ES-I3 (cell line): Measurements from ENCODE around the gene ZNF668.
A peak's percentile ranks its signal among the peaks of the same experiment; 100 is the strongest.
"Not testable (repeated sequence)": the region's sequence is repeated elsewhere in the genome, so short reads cannot be mapped to it uniquely, and the experiment has no call there.

Experiments used
- H3K36me3 ChIP-seq: 2 replicates; pipeline ENCODE4 v1.6.1; 2013; ENCODE audit warnings: mild to moderate bottlenecking, low read length, control low read depth, moderate library complexity; ENCODE audit not compliant: insufficient read depth
- H3K4me1 ChIP-seq: 2 replicates; pipeline ENCODE4 v1.6.1; 2013; ENCODE audit warnings: mild to moderate bottlenecking, control low read depth, low read length; ENCODE audit not compliant: insufficient read depth
- H3K9ac ChIP-seq: 2 replicates; pipeline ENCODE4 v1.6.1; 2013; ENCODE audit warnings: low read depth, mild to moderate bottlenecking, low read length, moderate library complexity
- H3K9me3 ChIP-seq: 2 replicates; pipeline ENCODE4 v1.6.1; 2013; ENCODE audit warnings: mild to moderate bottlenecking, low read length, moderate library complexity; ENCODE audit not compliant: control insufficient read depth, insufficient read depth

The ZNF668 gene

DNA sequence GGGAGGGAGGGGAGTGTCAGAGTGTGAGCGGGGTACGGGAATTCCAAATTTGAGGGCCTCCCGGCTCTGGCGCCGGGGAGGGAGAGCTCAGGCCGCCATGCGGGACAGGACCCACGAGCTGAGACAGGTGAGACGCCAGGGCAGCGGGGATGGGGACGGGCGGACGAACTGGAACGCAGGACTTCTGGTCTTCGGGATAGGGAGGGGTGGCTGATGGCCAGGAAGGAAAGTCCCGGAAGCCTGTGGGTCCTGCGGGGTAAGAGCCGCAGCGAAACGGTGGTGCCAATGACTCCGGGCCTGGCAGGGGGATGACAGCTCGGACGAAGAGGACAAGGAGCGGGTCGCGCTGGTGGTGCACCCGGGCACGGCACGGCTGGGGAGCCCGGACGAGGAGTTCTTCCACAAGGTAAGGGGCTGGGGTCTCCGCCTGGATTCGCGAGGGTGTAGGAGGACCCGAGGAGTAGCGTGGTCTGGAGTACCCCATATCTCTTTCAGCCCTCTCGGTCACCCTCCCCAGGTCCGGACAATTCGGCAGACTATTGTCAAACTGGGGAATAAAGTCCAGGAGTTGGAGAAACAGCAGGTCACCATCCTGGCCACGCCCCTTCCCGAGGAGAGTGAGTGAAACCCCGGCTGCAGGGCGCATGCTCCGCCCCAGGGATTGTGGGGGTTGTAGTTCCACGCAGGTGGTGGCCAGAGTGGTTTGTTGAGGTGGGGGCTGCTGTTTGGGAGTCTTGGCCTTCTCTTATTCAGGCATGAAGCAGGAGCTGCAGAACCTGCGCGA lies 40.1 kb downstream of the ZNF668 start:
- H3K4me1 ChIP-seq = no peaks in the 10 kb centered on the region
- H3K36me3 ChIP-seq = no peaks in the 10 kb centered on the region
- H3K9me3 ChIP-seq = no peaks in the 10 kb centered on the region
- H3K9ac ChIP-seq = peak overlapping the region; percentile 79

DNA sequence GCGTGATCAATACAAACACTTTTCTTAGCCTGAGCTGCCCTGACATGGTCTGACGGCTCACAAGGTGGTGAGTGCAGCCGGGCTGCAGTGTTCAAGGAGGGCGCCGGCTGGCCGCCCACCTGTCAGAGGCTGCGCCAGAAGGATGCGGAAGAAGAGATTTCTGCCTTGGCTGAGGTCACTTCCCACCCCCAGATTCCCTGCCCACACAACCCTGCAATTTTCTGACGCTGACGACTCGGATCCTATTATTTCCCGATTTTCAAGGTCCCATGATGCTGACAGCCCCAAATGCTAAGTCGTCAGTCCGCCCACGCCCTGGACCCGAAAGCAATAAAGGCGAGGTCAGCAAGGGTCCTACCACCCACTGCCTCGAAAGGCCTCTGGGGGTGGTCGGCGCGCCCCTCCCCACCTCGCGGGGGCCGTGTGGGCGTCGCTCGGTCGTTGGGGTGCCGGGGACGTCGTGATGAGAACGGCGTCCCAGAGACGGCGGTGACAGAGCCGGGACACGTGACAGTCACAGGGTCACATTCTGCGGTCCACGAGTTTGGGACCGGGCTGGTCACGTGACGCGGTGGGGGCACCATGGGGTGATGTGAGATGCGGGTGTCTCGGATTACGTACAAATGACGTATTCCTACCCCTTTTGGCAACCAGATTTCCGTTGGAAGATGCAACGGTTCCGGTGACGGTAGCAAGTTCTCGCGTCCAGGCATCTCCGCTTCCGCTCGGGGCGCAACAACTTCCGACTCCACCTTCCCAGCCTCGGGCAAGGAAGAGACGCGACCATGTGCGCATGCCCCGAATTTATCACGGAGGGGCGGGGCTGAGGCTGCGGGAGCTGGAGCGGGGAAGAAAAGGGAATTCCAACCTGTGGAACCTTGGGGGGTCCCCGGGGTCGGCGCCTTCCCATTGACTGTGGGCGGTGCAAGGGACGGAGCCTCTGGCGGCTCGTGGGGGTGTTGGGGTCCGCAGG lies 41.0 kb downstream of the ZNF668 start, which contains the start of gene STX4:
TSS of gene STX4 (plus strand) at position 823 of the 973 bp plus-strand sequence. CDS start 248 bp downstream, outside the sequence.
- Histone ChIP-seq H3K9ac (peak within 1 kb of the TSS; percentile 79), H3K36me3 (no peaks in the 10 kb centered on the region), H3K9me3 (no peaks in the 10 kb centered on the region), H3K4me1 (no peaks in the 10 kb centered on the region)

DNA sequence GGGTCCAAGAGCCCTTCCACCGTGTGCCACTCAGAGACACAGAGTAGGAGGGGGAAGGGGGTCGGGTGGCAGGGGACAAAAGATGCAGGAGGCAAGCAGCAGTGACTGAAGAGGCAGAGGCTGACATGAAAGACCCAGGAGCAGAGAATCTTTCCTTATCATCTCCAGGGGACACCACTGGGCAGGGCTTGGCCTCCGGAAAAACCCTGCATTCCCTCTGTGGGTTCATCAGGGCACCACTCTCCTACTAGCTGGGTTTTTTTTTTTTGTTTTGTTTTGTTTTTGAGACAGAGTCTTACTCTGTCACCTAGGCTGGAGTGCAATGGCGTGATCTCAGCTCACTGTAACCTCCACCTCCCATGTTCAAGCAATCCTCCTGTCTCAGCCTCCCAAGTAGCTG lies 42.8 kb downstream of the ZNF668 start:
- Histone ChIP-seq H3K9me3 (no peaks in the 10 kb centered on the region), H3K4me1 (no peaks in the 10 kb centered on the region), H3K36me3 (no peaks in the 10 kb centered on the region), H3K9ac (no peak overlapping the region)

DNA sequence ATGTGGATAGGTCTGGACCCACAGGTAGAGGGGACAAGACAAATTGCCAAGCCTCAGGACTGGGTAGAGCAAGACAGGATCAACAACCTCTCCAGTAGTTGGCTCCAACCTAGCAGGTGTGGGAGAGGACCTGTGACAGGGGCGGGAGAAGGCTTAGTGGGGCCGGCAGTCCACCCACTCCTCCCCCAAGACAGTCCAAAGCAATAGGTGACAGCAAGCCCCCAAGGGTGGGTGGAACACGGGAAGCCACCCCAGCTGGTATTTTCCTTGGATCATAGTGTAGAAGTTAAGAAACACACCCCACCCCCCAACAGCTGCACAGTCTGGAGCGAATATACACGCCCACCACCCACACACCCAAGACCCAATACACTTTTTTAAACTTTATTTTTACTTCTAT lies 44.8 kb downstream of the ZNF668 start:
- Histone ChIP-seq H3K9ac (no peak overlapping the region), H3K36me3 (no peaks in the 10 kb centered on the region), H3K4me1 (0 out of 2 replicates have a peak, but pooled peaks cover 5% of the 10 kb centered on the region), H3K9me3 (no peaks in the 10 kb centered on the region)

DNA sequence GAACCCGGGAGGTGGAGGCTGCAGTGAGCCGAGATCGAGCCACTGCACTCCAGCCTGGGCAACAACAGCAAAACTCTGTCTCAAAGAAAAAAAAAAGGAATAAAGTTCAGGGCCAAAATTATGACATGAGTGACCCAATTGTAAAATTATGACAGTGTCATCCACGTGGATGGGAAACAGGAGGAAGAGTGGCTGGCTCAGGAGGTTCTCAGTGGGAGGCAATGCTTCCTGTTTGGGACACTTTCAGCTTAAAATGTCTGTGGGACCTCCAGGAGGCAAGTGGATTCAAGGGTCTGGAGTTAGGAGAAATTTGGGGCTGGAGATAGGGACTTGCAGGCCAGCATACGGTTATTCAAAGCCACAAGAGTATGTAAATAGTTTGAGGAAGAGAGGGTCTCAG lies 48.7 kb downstream of the ZNF668 start:
- H3K36me3 ChIP-seq = no peaks in the 10 kb centered on the region
- 0 out of 2 replicates have a peak, but pooled peaks cover 5% of the 10 kb centered on the region for H3K4me1 ChIP-seq
- H3K9me3 ChIP-seq = no peaks in the 10 kb centered on the region
- no peak overlapping the region for H3K9ac ChIP-seq

DNA sequence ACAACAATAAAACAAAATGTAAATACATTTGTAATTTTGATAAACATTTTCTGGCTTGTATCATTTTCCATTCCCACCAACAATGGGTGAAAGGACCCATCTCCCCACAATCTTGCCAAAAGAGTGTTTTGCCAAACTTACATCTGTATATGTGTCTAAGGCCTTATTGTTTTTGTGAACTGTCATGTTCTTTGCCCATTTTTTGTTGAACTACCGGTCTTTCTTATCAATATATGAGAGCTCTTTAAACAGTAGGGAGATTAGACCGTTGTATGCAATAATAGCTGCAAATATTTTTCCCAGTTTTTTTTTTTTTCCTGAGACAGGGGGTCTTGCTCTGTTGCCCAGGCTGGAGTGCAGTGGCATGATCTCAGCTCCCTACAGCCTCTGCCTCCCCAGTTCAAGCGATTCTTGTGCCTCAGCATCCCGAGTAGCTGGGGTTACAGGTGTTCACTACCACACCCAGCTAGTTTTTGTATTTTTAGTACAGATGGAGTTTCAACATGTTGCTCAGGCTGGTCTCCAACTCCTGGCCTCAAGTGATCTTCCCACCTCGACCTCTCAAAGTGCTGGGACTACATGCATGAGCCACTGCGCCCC lies 50.3 kb downstream of the ZNF668 start:
- H3K36me3 ChIP-seq = no peaks in the 10 kb centered on the region
- H3K9me3 ChIP-seq = no peaks in the 10 kb centered on the region
- 0 out of 2 replicates have a peak, but pooled peaks cover 5% of the 10 kb centered on the region for H3K4me1 ChIP-seq
- H3K9ac ChIP-seq = no peak overlapping the region

DNA sequence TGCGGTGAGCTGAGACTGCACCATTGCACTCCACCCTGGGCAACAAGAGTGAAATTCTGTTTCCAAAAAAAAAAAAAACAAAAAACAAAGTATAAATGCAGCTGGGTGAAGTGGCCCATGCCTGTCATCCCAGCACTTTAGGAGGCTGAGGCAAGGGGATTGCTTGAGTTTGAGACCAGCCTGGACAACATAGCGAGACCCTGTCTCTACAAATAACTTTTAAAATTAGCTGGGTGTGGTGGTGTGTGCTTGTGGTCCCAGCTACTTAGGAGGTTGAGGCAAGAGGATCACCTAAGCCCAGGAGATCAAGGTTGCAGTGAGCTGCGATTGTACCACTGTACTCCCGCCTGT lies 50.8 kb downstream of the ZNF668 start:
- H3K9ac ChIP-seq = no peak overlapping the region
- 0 out of 2 replicates have a peak, but pooled peaks cover 5% of the 10 kb centered on the region for H3K4me1 ChIP-seq
- H3K36me3 ChIP-seq = no peaks in the 10 kb centered on the region
- H3K9me3 ChIP-seq = no peaks in the 10 kb centered on the region

DNA sequence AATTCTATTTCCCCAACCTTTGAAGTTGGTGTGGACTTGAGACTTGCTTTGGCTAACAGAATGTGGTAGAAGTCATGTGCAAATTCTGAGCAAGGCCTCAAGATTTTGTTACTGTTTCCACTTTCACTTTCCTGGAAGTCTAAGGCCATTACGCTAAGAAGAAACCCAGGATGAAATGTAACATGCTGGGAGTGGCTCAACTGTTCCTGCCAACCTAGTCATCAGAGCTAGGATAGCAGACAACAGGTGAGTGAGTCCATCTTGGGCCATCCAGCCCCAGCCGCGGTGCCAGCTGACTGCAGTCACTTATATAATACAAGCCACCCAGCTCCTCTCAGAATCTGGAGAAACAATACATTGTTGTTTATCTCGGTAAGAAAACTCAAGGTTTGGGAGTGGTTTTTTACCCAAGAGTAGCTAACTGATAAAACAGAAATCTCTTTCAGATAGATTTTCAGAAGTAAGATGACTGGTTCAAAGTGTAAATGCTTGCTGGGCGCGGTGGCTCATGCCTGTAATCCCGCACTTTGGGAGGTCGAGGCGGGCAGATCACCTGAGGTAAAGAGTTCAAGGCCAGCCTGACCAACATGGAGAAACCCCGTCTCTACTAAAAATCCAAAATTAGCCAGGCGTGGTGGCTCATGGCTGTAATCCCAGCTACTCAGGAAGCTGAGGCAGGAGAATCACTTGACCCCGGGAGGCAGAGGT lies 51.3 kb downstream of the ZNF668 start:
- Histone ChIP-seq H3K36me3 (no peaks in the 10 kb centered on the region), H3K9me3 (no peaks in the 10 kb centered on the region), H3K9ac (no peak overlapping the region), H3K4me1 (0 out of 2 replicates have a peak, but pooled peaks cover 5% of the 10 kb centered on the region)

DNA sequence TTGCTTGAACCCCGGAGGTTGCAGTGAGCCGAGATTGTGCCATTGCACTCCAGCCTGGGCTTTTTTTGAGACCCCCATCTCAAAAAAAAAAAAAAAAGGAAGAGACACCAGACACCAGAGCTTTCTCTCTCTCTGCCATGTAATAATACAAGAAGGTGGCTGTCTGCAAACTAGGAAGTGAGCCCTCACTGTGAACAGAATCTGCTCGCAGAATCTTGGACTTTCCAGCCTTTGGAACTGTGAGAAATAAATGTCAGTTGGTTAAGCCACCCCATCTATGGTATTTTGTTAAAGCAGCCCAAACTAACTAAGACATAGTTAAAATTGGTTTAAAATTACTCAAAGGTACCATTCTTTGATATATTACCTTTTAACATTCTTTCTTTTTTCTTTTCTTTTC lies 53.5 kb downstream of the ZNF668 start:
- H3K9me3 ChIP-seq = no peaks in the 10 kb centered on the region
- no peaks in the 10 kb centered on the region for H3K36me3 ChIP-seq
- H3K4me1 ChIP-seq = peaks cover 2% of the 10 kb centered on the region; the same call in 1 of the 2 replicates
- no peak overlapping the region for H3K9ac ChIP-seq

DNA sequence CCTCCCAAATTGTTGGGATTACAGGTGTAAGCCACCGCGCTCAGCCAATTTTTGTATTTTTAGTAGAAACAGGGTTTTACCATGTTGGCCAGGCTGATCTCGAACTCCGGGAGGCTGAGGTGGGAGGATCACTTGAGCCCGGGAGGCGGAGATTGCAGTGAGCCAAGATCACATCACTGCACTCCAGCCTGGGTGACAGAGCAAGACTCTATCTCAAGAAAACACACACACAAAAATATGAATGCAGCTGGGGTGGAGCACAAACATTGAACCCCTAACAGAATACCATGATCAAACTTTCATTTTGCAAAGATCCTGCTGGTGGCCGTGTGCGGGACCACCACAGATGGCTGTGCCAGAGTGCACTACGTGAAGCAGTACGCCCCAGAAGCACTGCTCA lies 56.3 kb downstream of the ZNF668 start:
- H3K4me1 ChIP-seq, H3K9me3 ChIP-seq, H3K9ac ChIP-seq, H3K36me3 ChIP-seq: not testable (repeated sequence)

DNA sequence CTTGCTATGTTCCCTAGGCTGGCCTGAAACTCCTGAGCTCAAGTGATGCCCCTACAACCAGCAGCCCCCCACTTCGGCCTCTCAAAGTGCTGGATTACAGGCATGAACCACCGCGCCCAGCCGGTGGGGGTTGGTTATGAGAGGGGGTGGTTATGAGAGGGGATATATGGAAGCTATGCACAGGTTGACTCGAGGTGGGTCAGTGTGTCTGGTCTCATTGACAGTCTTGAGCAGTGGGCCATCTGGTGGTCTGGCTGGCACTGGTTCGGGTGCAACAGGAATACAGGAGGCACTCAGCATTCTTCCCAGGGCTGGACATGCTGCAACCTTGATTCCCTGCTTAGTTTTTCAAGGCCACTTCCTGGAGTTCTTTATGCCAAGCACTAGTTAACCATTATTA lies 58.0 kb downstream of the ZNF668 start:
- H3K36me3 ChIP-seq = no peaks in the 10 kb centered on the region
- H3K9me3 ChIP-seq = no peaks in the 10 kb centered on the region
- H3K9ac ChIP-seq = no peak overlapping the region
- no peaks in the 10 kb centered on the region; the same call in 1 of the 2 replicates for H3K4me1 ChIP-seq

DNA sequence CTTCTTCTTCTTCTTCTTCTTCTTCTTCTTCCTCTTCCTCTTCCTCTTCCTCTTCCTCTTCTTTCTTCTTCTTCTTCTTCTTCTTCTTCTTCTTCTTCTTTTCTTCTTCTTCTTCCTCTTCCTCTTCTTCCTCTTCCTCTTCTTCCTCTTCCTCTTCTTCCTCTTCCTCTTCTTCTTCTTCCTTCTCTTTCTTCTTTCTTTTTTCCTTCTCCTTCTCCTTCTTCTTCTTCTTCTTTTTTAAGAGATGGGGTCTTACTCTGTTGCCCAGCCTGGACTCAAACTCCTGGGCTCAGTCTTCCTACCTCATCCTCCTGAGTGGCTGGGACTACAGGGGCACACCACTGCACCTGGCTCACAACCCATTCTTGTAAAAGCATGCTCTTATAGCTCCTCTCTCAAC lies 60.7 kb downstream of the ZNF668 start:
- H3K36me3 ChIP-seq, H3K9ac ChIP-seq, H3K4me1 ChIP-seq, H3K9me3 ChIP-seq: not testable (repeated sequence)

DNA sequence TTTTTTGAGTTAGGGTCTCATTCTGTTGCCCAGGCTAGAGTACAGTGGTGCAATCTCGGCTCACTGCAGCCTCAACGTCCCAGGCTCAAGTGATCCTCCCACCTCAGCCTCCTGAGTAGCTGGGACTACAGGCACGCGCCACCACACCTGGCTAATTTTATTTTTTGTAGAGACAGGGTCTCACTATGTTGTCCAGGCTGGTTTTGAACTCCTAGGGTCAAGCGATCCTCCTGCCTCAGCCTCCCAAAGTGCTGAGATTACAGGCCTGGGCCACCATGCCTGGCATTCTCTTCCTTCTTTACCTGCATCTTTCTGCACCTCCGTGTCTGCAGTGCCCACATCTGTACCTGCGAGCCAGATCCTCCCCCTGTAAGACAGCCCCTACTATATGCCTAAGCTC lies 62.2 kb downstream of the ZNF668 start:
- not testable (repeated sequence) for H3K36me3 ChIP-seq, H3K4me1 ChIP-seq, H3K9me3 ChIP-seq, H3K9ac ChIP-seq
